AG20443 (cell line): ENCODE measurements around the gene RFPL4AL1.
"Not testable (repeated sequence)": the region's sequence is repeated elsewhere in the genome, so short reads cannot be mapped to it uniquely, and the experiment has no call there.

ENCODE experiments used
- DNase-seq: peaks from one replicate; pipeline ENCODE4 v3.0.0; 2012; ENCODE audit warnings: low spot score, mixed read lengths

The RFPL4AL1 gene

DNA sequence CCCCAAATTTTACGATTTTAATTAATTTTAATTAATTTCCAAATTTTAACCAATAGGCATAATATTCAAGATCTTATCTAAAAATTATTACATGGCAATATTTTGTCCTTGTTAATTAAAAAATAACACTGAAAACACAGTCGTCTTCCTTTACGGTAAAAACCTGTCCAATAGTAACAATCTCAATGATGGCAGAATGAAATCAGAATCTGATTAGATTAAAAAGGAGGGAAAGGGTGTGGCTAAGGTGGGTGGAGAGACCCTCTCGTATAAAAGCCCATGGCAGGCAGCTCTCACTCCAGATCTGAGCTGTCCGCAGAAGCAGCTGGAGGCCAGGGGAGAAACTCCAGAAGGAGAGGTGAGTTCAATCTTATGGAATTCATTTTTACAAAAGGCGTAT is at the start of gene RFPL4AL1:
Gene RFPL4AL1 (plus strand): TSS at position 301 of the 400 bp plus-strand sequence. CDS start 2,687 bp downstream, outside the sequence.
- not testable (repeated sequence) for DNase-seq

DNA sequence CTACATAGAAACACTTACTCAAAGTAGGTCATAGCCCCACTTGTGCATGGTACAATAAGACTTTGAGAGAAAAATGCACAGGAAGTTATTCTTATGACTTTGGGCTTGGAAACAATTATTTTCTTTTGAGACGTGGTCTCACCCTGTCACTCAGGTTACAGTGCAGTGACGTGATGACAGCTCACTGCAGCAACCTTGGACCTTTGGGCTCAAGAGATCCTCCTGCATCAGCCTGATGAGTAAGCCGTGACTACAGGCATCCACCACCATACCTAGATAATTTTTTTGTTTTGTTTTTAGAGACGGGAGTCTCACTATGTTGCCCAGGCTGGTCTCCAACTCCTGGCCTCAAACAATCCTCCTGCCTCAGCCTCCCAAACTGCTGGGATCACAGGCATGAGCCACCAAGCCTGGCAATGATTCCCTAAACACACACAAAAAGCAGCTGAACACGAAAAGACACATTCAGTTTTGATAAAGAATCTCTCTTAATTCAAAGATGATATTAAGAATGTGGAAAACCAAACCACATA is 48.6 kb upstream of the RFPL4AL1 start:
- no peak for DNase-seq

DNA sequence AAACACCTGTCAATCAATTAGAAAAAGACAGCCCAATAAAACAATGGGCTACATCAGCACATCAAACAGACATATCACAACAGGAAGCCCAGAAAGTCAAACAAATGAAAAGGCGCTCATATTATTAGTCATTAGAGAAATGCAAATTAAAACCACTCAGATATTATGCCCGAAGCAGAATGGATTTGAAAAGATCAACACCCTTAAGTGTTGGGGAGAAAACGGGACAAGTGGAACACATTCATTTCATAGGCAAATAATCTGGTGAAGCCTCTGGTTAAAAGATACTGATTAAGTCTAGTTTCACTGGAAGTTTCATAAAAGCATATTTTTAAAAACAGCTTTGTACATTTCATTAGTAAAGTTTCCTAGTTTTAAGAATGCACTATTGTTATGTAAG is 48.1 kb upstream of the RFPL4AL1 start:
- DNase-seq = no peak

DNA sequence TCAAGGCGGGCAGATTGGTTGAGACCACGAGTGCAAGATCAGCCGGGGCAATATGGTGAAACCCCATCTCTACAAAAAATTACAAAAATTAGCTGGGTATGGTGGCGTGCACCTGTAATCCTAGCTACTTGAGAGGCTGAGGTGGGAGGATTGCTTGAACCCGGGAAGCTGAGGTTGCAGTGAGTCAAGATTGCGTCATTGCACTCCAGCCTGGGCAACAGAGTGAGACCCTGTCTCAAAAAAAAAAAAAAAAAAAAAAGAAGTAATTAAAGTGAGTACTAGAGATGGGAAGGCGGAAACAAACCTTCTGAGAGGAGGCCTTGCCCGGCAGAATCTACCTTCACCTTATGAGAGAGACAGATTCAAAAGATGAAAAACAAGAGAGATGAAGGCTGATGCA is 45.4 kb upstream of the RFPL4AL1 start:
- no peak for DNase-seq

DNA sequence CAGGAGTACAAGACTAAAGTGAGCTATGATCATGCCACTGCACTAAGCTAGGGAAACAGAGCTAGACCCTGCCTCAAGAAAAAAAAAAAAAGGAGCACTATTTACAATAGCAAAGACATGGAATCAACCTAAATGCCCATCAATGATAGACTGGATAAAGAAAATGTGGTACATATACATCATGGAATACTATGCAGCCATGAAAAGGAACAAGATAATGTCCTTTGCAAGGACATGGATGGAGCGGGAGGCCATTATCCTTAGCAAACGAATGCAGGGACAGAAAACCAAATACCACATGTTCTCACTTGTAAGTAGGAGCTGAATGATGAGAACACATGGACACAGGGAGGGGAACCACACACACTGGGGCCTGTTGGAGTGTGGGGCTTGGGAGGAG is 38.5 kb upstream of the RFPL4AL1 start:
- DNase-seq = not testable (repeated sequence)

DNA sequence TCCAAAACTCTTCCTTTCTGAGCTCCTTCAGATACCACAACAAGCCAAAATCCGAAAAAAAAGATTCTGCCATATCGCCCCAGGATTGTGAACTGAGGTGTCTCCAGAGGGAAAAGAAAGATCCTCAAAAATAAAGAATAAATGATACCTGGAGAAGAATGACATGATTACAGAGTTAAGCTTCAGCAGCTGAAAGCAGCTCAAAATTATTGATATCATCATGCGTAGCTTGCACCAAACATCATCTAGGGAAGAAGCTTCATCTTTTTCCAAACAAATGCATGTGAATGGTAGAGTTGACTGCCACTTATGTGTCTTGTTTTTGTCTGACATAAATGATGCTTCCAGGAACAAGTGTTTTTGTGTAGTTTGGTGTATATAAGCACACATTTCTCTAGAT is 30.6 kb upstream of the RFPL4AL1 start, which contains the start of gene NLRP9:
Gene NLRP9 (minus strand): TSS at position 101 of the 400 bp plus-strand sequence. CDS start 28 bp downstream, at position 73.
- DNase-seq = no peak

DNA sequence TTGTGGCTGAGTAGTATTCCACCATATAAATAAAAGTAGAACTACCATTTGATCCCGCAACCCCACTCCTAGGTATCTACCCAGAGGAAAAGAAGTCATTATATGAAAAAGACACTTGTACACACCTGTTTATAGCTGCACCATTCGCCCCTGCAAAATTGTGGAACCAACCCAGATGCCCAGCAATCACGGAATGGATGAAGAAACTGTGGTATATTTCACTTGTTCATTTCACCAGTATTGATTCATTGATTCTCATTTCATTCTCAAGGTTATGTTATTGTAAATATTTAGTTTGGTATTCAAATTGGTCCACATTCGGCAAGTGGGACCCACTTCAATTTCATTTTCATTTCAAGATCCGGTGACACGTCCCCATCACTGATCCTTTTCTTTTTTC is 18.2 kb upstream of the RFPL4AL1 start:
- no peak for DNase-seq

DNA sequence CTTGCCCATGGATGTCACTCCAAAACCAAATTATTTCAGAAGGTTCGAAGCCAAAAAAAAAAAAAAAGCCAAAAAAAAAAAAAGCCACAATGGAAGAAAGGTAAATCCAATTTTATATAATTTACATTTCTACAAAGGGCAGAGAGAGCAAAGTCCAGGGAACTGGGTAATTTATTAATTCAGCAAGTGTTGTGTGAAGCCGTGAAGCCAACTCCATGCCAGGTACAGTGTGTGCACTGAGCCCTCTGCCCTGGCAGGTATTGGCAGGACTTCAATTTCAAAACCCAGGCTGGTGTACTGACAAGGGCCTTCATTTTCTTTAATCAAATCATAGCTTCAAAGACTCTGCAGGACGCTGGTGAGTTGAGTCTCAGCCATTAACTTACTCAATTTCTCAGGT is 15.5 kb upstream of the RFPL4AL1 start:
- no peak for DNase-seq

DNA sequence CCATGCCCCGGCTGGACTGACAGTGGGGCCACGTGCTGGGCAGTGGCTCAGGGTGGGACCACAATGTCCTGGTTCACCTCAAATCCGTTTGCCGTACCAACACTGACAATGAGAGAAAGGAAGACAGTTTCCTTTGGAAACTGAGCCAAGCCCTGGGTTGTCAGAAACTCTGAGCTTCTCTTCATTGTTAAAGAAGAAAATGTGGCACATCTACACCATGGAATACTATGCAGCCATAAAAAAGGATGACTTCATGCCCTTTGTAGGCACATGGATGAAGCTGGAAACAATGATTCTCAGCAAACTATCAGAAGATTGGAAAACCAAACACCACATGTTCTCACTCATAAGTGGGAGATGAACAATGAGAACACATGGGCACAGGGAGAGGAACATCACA is 12.1 kb upstream of the RFPL4AL1 start:
- not testable (repeated sequence) for DNase-seq

DNA sequence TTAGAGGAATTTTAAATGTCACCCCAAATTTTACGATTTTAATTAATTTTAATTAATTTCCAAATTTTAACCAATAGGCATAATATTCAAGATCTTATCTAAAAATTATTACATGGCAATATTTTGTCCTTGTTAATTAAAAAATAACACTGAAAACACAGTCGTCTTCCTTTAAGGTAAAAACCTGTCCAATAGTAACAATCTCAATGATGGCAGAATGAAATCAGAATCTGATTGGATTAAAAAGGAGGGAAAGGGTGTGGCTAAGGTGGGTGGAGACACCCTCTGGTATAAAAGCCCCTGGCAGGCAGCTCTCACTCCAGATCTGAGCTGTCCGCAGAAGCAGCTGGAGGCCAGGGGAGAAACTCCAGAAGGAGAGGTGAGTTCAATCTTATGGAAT is 10.1 kb upstream of the RFPL4AL1 start, which contains the start of gene RFPL4A:
Gene RFPL4A (plus strand): TSS at position 301 of the 400 bp plus-strand sequence. CDS start 2,704 bp downstream, outside the sequence.
- not testable (repeated sequence) for DNase-seq

DNA sequence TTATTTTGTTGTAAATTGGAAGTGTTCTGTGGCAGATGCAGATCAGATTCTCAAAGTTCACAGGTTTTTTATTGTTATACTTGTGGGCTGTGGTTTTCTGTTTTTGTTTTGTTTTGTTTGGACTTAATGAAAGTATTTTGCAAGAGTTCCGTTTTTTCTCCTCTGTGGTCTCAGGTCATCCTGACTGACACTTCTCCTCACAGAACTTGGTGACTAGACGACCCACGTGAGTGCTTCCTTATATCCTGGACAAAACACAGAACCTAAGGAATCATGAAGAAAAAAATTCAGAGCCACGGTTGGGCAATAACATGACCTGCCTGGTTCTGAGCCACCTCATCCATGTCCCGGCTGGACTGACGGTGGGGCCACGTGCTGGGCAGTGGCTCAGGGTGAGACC is 2.5 kb upstream of the RFPL4AL1 start:
- DNase-seq = no peak

DNA sequence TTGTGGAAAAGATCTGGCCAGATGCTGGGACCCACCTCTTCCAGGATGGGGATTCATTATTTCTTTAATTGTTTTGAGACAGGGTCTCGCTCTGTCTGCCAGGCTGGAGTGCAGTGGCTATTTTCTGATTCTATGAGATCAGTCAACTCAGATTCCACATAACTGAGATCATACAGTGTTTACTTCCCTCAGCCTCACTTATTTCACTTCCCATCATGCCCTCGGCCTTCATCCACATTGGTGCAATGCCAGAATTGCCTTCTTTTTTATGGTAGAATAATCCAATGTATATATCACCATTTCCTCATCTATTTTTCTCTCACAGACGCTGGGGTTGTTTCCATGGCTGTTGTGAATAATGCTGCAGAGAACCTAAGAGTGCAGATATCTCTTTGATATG is 714 bp downstream of the RFPL4AL1 start:
- not testable (repeated sequence) for DNase-seq

DNA sequence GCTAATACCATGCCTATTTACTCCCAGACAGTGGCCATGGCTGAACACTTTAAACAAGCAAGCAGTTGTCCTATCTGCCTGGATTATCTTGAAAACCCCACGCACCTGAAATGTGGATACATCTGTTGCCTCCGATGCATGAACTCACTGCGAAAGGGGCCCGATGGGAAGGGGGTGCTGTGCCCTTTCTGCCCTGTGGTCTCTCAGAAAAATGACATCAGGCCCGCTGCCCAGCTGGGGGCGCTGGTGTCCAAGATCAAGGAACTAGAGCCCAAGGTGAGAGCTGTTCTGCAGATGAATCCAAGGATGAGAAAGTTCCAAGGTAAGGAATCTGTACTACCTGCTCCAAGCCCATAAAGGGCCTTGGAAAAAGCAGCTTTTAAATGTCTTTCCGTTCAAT is 8.6 kb downstream of the RFPL4AL1 start:
- DNase-seq = no peak

DNA sequence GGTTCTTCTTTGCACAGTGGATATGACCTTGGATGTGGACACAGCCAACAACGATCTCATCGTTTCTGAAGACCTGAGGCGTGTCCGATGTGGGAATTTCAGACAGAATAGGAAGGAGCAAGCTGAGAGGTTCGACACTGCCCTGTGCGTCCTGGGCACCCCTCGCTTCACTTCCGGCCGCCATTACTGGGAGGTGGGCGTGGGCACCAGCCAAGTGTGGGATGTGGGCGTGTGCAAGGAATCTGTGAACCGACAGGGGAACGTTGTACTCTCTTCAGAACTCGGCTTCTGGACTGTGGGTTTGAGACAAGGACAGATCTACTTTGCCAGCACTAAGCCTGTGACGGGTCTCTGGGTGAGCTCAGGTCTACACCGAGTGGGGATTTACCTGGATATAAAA is 9.4 kb downstream of the RFPL4AL1 start:
- DNase-seq = no peak

DNA sequence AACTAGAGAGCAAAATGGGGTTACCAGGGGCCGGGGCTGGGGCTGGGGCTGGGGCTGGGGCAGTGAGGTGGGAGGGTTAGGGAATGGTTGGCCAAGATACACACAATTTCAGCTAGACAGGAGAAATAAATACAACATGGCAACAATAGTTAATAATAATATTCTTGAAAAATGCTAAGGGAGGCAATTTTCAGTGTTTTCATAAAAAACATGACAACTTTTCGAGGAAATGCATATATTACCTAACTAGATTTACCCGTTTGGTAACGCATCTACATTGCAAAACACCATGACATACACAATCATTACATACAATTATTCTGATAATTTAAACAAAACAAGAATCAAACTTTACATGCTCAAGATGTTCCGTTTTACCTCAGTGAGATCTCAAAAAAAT is 12.2 kb downstream of the RFPL4AL1 start:
- DNase-seq = no peak

DNA sequence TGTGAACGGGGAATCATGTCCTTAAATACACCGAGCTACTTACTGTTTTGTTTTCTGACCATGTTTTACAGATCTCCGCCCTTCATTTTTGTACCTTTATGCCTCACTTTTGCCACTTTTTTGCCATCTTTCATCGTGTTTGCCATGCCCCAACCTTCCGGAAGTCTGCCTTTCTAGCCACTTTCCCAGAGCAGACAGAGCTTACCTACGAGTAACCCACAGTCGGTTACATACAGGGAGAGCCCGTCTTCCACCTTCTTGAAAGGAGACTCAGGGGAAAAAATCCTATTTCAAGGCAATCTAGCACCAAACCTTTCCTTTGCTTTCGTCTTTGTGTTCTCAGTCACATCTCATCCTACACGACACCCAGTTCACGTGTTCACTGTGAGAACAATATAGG is 26.1 kb downstream of the RFPL4AL1 start:
- DNase-seq = no peak

DNA sequence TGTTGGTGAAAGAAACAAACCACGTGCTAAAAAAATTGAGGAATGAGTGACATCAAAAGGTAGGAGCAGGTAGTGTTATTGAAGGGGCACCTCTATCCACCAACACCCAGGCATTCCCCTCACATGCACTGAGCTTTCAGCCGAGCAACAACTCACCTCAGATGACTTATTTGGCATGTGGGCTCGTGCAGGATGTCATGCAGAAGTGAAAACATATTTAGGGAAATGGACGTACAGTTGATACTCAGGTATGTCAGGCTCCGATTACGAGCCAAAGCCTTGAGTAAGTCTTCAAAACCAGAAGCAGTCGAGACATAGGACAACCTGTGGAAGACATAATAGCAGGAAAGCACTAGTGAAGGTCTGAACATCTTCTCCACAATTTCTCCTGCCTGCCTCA is 32.5 kb downstream of the RFPL4AL1 start:
- no peak for DNase-seq

DNA sequence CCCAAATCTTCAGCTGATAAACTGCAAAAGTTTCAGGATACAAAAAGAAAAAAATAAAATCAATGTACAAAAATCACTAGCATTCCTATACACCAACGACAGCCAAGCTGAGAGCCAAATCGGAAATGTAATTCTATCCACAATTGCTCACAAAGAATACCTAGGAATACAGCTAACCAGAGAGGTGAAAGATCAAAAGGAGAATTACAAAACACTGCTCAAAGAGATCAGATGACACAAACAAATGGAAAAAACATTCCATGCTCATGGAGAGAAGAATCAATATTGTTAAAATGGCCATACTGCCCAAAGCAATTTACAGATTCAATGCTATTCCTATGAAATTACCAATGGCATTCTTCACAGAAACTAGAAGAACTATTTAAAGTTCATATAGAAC is 33.4 kb downstream of the RFPL4AL1 start:
- DNase-seq = no peak

DNA sequence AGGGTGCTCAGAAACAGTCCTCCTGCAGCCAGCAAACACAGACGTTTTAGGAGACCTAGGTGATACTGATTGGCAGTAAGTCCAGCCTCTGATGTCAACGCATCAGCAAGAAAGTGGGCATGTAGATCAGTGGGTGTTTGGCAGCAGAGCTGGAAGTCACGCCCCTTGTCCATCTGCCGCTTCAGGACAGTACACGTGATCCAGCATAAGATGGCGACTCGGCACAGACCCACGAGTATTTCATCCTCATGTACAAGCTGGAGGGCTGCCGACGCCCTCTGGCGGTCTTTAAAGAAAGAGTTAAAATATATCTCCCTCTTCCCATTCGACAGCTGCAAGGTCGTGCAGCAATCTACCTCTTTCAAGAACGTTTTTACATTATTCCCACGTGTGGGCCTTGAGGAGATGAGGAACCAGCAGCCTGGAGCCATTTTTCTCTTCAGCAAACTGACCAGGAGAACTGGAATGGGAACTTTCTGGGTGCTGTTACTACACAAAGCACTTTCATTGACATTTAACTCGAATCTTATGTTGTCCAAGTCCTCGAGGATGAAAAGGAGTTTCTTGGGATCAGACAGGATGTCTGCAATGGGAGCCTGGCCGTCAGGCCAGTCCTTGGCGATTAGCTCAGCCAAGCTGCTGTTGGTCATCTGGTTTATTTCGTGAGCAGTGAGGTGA is 40.6 kb downstream of the RFPL4AL1 start:
- peak; percentile 57 for DNase-seq

DNA sequence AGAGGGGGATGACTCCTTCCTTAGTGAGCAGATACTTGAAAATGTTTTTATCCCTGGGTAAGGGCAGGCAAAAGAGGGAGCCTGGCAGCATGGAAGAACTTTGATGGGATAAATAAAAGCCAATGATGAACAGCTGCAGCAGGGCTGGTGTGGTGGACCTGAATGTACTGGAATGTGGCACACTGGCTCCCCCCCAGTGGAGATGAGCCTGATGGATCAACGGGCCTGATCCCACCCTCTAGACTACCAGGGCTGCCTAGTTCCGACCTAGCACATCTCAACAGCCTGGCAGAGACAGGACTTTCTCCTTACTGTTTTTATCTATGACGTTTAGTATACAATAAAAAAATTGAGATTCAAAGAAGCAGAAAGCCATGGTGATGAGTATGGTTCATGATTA is 42.4 kb downstream of the RFPL4AL1 start:
- no peak for DNase-seq

DNA sequence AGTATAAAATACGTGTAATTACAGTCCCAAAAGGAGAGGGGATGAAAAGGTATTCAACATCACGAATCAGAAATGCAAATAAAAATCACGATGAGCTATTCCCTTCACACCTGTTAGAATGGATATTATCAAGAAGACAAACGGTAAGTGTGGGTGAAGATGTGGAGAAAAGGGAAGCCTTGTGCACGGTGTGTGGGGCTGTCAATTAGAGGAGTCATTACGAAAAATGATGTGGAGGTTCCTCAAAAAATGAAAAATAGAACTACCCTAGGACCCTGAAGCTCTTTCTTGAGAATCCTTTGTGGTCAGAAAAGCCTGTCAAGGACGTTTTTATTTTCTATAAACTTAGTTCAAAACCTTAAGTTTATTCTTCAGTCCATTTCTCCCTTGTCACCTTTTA is 43.5 kb downstream of the RFPL4AL1 start:
- no peak for DNase-seq

DNA sequence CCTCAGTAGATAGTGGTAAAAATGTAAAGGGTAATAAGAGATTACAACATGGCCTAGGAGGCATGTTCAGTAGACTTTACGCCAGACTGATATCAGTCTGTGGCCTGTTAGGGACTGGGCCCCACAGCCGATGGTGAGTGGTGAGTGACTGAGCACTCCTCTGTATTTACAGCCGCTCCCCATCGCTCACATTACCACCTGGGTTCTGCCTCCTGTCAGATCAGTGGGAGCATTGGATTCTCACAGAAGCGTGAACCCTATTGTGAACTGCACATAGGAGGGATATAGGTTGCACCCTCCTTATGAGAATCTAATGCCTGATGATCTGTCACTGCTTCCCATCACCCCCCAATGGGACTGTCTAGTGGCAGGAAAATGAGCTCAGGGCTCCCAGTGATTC is 45.0 kb downstream of the RFPL4AL1 start:
- DNase-seq = no peak

DNA sequence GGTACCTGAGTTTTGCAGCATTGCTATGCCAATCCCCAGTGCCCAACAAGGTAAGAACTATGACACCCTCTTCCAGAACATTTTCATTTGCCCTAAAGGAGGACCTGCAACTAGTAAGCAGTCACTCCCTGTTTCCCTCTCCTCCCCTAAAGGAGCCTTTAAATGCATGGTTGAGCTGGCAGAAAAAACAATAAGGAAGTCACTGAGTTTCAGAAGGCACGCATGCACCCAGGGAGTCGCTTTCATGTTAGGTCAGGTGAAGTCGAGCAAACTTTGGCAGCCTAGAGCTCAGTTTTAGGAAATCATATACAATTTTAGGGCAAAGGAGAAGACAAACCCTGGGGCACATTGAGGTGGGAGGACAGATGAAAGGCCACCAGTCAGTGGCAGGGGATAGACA is 51.1 kb downstream of the RFPL4AL1 start:
- DNase-seq = no peak
